Stimulated activated naive CD8-positive, alpha-beta T cell treated with anti-CD3 and anti-CD28 coated beads, Interleukin-15, Interleukin-2, amounts not matched to agents 100 ng/mL and 50 ng/mL, for 24 hours (primary cell): ENCODE measurements around the gene HSD17B4.
"Not testable (repeated sequence)": the region's sequence is repeated elsewhere in the genome, so short reads cannot be mapped to it uniquely, and the experiment has no call there.

ENCODE experiments used
- H3K27ac Mint-ChIP-seq: one replicate; pipeline ENCODE4 v1.8.0; 2021; ENCODE audit warnings: mild to moderate bottlenecking, mixed read lengths
- H3K27me3 Mint-ChIP-seq: one replicate; pipeline ENCODE4 v1.8.0; 2021; ENCODE audit warnings: mixed read lengths
- H3K36me3 Mint-ChIP-seq: one replicate; pipeline ENCODE4 v1.8.0; 2021; ENCODE audit warnings: low read depth, mixed read lengths
- H3K4me1 Mint-ChIP-seq: one replicate; pipeline ENCODE4 v1.8.0; 2021; ENCODE audit warnings: low read depth, mixed read lengths
- H3K4me3 Mint-ChIP-seq: one replicate; pipeline ENCODE4 v1.8.0; 2021; ENCODE audit warnings: mild to moderate bottlenecking, mixed read lengths
- H3K9me3 Mint-ChIP-seq: one replicate; pipeline ENCODE4 v1.8.0; 2021; ENCODE audit warnings: mixed read lengths

Gene HSD17B4, protein sequence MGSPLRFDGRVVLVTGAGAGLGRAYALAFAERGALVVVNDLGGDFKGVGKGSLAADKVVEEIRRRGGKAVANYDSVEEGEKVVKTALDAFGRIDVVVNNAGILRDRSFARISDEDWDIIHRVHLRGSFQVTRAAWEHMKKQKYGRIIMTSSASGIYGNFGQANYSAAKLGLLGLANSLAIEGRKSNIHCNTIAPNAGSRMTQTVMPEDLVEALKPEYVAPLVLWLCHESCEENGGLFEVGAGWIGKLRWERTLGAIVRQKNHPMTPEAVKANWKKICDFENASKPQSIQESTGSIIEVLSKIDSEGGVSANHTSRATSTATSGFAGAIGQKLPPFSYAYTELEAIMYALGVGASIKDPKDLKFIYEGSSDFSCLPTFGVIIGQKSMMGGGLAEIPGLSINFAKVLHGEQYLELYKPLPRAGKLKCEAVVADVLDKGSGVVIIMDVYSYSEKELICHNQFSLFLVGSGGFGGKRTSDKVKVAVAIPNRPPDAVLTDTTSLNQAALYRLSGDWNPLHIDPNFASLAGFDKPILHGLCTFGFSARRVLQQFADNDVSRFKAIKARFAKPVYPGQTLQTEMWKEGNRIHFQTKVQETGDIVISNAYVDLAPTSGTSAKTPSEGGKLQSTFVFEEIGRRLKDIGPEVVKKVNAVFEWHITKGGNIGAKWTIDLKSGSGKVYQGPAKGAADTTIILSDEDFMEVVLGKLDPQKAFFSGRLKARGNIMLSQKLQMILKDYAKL

GRCh38 chr5:119452373-119453039, at the start of gene HSD17B4:
Gene HSD17B4 (plus strand): TSS chr5:119452497. CDS start chr5:119452576, 79 bp downstream.
- H3K27me3 Mint-ChIP-seq: no peaks in the 10 kb centered on the region
- peak within 1 kb of the TSS; percentile 85 for H3K27ac Mint-ChIP-seq
- peaks cover 4% of the 10 kb centered on the region for H3K9me3 Mint-ChIP-seq
- peak within 1 kb of the TSS; percentile 91 for H3K4me3 Mint-ChIP-seq
- no peaks in the 10 kb centered on the region for H3K36me3 Mint-ChIP-seq
- peaks cover 22% of the 10 kb centered on the region for H3K4me1 Mint-ChIP-seq

GRCh38 chr5:119402555-119402954, 49.7 kb upstream of the HSD17B4 start:
- H3K27ac Mint-ChIP-seq: peak overlapping the region; percentile 11
- no peak overlapping the region for H3K4me3 Mint-ChIP-seq
- peaks cover 59% of the 10 kb centered on the region for H3K4me1 Mint-ChIP-seq
- peaks cover 10% of the 10 kb centered on the region for H3K36me3 Mint-ChIP-seq
- no peaks in the 10 kb centered on the region for H3K9me3 Mint-ChIP-seq
- no peaks in the 10 kb centered on the region for H3K27me3 Mint-ChIP-seq

DNA sequence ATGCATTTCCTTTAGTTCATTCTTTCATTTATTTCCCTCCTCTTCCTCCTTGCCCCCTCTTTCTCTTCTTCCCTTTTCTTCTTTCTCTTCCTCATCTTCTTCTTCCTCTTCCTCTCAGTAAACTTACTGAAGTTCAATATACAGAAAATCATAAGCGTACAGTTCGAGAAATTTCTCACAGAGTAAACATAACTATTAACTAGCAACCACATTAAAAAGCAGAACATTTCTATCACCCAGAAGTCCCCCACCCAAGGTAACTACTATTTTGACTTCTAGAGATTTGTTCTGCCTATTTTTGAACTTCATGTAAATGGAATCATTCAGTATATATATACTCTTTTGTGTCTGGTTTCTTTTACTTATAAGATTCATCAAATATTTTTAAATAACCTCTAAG, 48.3 kb upstream of the HSD17B4 start:
- Mint-ChIP-seq H3K27me3 (no peaks in the 10 kb centered on the region), H3K4me1 (peaks cover 49% of the 10 kb centered on the region), H3K4me3 (no peak overlapping the region), H3K27ac (no peak overlapping the region), H3K9me3 (no peaks in the 10 kb centered on the region), H3K36me3 (peaks cover 4% of the 10 kb centered on the region)

DNA sequence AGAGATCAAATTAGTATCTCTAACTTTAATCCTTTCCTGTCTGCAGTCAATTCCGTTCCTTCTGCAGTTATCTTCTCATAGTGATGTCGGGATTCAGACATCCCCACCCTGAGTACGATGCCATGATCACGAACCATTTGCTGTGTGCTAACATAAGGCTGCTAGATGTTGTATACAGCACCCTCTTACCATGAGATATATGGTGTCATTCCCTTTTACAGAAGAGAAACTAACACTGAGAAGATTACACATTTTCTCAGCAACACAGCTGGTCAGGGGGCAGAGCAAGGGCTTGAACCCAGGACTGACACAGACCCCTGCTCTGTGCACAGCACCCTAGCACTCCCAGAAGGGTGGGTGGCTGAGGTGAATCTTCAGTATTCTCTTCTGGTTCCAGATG, 46.9 kb upstream of the HSD17B4 start:
- no peak overlapping the region for H3K4me3 Mint-ChIP-seq
- H3K4me1 Mint-ChIP-seq: peaks cover 49% of the 10 kb centered on the region

DNA sequence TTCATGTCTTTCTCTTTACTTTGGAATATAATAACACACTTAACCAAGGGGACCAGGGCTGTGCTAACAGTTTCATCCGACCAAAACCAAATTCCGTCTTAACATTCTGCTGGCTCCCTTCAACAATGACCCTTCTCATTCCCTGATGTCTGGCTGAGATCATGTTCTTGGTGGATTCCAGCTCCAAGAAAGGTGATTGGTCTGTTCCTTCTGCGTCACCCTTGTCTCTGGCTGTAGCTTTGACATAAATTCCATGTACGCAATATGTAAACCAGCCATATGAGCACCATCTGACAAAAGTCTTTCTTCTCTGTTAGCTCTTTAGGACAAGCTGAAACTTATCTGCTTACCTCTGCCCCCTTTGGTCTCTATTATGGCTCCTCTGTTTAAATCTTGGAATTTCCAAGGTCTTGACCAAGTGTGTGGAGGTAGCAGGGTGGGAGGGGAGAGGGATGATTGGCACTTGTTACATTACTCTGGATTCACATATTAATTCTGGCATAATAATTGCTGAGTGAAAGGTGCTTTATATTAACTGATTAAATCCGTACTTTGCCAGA, 45.7 kb upstream of the HSD17B4 start:
- Mint-ChIP-seq H3K4me1 (peaks cover 53% of the 10 kb centered on the region), H3K9me3 (no peaks in the 10 kb centered on the region), H3K4me3 (no peak overlapping the region), H3K27ac (no peak overlapping the region), H3K36me3 (no peaks in the 10 kb centered on the region), H3K27me3 (no peaks in the 10 kb centered on the region)

More for the DNA sequence above, 46.9 kb upstream of the HSD17B4 start:
- Mint-ChIP-seq H3K36me3 (no peaks in the 10 kb centered on the region), H3K27me3 (no peaks in the 10 kb centered on the region), H3K9me3 (no peaks in the 10 kb centered on the region), H3K27ac (no peak overlapping the region)

DNA sequence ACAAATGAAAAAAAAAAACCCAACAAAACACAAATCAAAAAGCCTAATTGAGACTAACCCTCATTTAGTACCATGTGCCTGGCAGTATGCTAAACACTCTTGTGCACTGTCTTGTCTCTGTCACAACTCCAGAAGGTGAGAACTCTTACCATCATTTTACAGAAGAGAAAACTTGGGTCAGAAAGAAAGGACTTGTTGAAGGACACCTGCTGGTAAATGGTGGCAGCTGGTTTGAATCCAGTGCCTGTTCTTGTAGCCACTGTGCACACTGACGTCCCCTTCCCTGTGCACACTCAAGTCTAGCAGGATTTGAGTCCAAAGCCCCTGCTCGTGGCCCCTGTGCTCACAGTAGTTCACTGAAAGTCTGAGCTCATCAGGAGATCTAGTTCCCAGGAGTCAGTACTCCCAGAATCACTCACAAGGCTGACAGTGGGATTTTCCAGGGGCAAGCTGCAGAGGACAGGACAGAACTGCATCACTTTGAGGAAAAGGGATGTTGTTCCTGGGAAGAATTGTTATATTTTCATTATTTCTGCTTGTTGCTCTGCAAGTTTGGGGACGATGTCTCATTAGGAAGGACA, 43.0 kb upstream of the HSD17B4 start:
- Mint-ChIP-seq H3K27me3 (no peaks in the 10 kb centered on the region), H3K4me3 (no peak overlapping the region), H3K27ac (peak overlapping the region; percentile 28), H3K4me1 (peaks cover 56% of the 10 kb centered on the region), H3K9me3 (no peaks in the 10 kb centered on the region), H3K36me3 (no peaks in the 10 kb centered on the region)

DNA sequence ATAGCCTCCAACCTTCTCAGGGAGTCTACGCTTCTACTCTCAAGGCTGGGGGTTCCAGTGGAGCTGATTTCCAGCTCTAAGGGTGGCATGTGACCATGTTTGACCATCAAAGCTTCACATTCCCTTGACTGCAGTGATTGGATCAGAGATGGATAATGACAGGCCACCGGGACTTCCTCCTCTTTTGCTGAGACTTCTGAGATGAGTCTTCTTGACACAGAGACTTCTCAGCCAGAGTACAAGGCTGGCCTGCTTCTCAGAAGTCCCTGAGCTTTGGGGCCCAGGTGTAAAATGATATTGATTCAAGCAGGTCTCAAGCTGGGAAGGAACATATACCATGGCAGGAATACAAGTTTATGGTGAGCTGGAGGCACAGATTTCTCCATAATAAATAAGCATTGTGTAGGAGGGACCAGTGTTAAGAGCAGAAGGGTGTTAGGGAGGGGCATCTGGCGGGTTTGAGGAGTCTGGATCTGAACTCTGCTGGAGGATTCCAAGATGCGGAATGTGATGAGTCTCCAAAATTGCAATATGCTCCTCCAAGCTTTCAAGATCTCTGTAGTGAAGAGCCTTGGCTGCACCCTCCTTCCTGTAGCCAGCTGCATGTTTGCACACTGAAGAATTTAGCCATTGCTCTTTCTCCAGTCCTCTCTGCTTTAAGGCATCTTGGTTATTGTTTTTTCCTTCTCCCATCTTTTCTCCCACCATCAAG, 41.7 kb upstream of the HSD17B4 start:
- peaks cover 53% of the 10 kb centered on the region for H3K4me1 Mint-ChIP-seq
- no peaks in the 10 kb centered on the region for H3K27me3 Mint-ChIP-seq
- H3K9me3 Mint-ChIP-seq: no peaks in the 10 kb centered on the region
- peak overlapping the region; percentile 21 for H3K4me3 Mint-ChIP-seq
- no peaks in the 10 kb centered on the region for H3K36me3 Mint-ChIP-seq
- peak overlapping the region; percentile 70 for H3K27ac Mint-ChIP-seq

DNA sequence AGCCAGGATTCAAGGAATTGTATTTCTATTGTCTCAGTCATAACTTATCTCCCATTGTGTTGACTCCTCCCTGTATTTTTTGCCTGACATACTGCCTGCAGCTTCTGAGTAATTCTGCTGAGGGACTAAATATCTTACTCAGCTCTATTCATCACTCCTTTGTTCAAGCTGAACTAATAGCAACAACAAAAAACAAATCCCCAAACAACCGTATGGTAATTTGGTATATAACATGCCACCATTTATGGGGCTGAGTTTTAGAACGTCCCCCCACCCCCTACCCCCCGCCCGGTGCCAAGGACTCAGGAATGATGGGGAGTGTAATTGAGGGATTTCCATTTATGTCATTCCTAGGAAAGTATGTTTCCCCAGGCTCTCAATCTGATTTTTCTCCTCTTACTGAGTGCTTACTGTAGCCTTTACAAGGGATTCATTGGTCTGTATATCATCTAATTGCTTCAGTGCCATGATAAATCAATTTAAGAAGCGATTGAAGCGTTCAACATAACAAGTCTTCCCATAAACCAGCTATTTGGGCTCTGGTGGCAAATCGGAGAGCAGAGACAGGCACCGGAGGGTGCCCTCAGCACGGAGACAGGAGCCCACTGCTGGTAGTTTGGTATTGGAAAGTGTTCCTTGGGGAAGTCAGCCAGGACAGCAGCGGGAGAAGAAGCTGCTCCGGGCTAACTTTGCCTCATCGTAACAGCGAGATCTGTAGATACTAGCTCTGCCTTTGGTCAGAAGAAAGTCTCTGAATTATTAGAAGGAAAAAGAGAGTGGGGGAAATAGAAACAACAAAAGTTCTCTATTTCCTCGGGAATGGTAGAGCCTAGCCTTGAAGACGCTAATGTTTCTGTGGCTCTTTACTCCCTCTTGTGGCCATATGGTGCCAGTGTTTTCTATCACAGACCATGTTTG, 40.7 kb upstream of the HSD17B4 start:
- H3K4me3 Mint-ChIP-seq: peak overlapping the region; percentile 86
- no peaks in the 10 kb centered on the region for H3K36me3 Mint-ChIP-seq
- peaks cover 48% of the 10 kb centered on the region for H3K4me1 Mint-ChIP-seq
- no peaks in the 10 kb centered on the region for H3K27me3 Mint-ChIP-seq
- no peaks in the 10 kb centered on the region for H3K9me3 Mint-ChIP-seq
- peak overlapping the region; percentile 91 for H3K27ac Mint-ChIP-seq

- peak overlapping the region; percentile 91 for H3K27ac Mint-ChIP-seq
- H3K4me3 Mint-ChIP-seq: peak overlapping the region; percentile 86
- peaks cover 52% of the 10 kb centered on the region for H3K4me1 Mint-ChIP-seq
- H3K36me3 Mint-ChIP-seq: no peaks in the 10 kb centered on the region
- no peaks in the 10 kb centered on the region for H3K9me3 Mint-ChIP-seq
- no peaks in the 10 kb centered on the region for H3K27me3 Mint-ChIP-seq
Observed at GRCh38 chr5:119412279-119413227, 39.7 kb upstream of the HSD17B4 start.

GRCh38 chr5:119414124-119414734, 38.1 kb upstream of the HSD17B4 start:
- Mint-ChIP-seq H3K4me1 (peaks cover 61% of the 10 kb centered on the region), H3K27ac (peak overlapping the region; percentile 13)
- not testable (repeated sequence) for H3K36me3 Mint-ChIP-seq, H3K27me3 Mint-ChIP-seq, H3K9me3 Mint-ChIP-seq, H3K4me3 Mint-ChIP-seq

DNA sequence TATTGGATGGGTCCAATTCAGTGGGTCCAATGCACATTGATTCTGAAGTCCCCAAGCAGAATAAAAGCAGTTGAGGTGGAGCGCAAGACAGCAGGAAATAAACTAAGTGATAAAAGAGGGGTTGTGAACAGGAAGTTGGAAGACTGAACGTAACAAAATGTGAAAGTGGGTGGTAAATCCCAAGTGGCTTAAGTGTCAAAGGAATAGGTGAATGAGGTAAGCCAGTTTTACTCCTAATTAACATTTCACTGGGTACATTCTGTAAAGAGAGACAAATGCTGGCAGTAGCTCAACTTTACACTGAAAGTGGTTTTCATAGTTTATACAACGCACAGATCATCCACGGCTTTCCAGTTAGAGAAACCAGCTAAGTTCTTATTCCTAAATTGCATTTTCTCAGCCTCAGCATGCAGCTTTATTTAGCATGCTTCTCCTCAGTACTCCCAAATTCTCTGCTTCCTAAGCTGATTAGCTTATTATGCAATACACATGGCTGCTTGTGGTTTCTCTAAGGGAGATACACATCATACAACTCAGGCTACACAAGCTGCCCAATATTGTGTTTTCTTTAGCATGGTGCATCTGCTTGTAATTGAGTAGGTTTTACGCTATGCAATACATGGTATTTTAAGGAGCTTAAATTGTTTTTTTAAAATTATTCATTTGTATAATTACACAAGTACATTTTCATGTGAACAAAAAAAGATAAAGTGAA, 34.2 kb upstream of the HSD17B4 start:
- no peaks in the 10 kb centered on the region for H3K27me3 Mint-ChIP-seq
- H3K27ac Mint-ChIP-seq: no peak overlapping the region
- peaks cover 42% of the 10 kb centered on the region for H3K4me1 Mint-ChIP-seq
- H3K4me3 Mint-ChIP-seq: no peak overlapping the region
- no peaks in the 10 kb centered on the region for H3K9me3 Mint-ChIP-seq
- H3K36me3 Mint-ChIP-seq: no peaks in the 10 kb centered on the region
